ENCODE results near the gene DACT3. TPM values are rescaled to one million over a fixed set of nuclear protein-coding genes. Genes with fewer than 3 reads are reported as not detected.

DACT3 gene
- total and polyA plus RNA-seq, 2 of the 4 experiments (the other 2 are of a cell fraction) = 1.6 to 4.9 TPM

DNA sequence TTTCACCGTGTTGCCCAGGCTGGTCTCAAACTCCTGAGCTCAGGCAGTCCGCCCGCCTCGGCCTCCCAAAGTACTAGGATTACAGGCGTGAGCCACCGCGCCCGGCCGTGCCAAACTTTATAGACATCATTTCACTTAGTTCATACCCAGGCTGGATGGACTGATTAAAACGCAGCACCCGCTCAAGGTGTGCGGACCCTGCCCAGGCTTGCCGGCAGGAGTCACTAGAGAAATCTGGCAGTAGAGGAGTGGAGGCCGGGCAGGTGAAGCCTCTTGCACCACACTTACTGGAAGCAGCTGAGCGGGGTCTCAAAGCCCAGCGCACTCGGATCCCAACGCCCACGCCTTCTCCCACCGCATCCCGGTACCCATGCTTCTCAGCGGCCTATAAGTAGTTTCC, 47.5 kb downstream of the DACT3 start:
- no peak overlapping the region for H2AFZ ChIP-seq (replicated peaks; ENCODE audit: low read length, poor library complexity)
- no peak overlapping the region for H3K18ac ChIP-seq (ENCODE audit: low read depth, low read length)
- ChIA-PET CTCF (interaction anchor here (1.3 to 1.4 kb wide), 2 partner anchors 16 to 48 kb away, joined by 3 to 23 read pairs; partner anchors contain the start of gene DACT3), POLR2A (ENCODE audit: unreplicated experiment) (no interaction called here)
- H3K14ac ChIP-seq (replicated peaks; ENCODE audit: low read depth, low read length) = no peak overlapping the region
- no peak overlapping the region for H2BK15ac ChIP-seq (ENCODE audit: low read depth, low read length)
- H3K9me1 ChIP-seq (ENCODE audit: insufficient read depth, low read length) = peaks cover 4% of the 10 kb centered on the region; the same call in 1 of the 2 replicates
- no peak overlapping the region for H2BK120ac ChIP-seq (ENCODE audit: low read depth, low read length)
- no TSS peak for BruUV-seq (replicated peaks)
- no peak overlapping the region for H2BK5ac ChIP-seq (ENCODE audit: low read depth, low read length, poor library complexity, severe bottlenecking)
- no peak overlapping the region for H2AK9ac ChIP-seq (replicated peaks; ENCODE audit: low read depth, low read length, poor library complexity)
- peaks cover 0 to 10% of the 10 kb centered on the region in 2 experiments; a peak in 1 of 4 replicates for H3K79me1 ChIP-seq (ENCODE audit: low read depth in 1 of 2, low read length in 2 of 2)
- H4K20me1 ChIP-seq (ENCODE audit: insufficient read depth, low read length) = peaks cover 20% of the 10 kb centered on the region
- intact Hi-C loops (cut with micrococcal nuclease) (loop anchor here (10.0 kb wide), 1 partner anchor 131 kb away; the partner anchor contains the start of genes FKRP and STRN4), in situ Hi-C loops (cut with MboI; ENCODE audit: low sequenced_read_pairs) (loop anchor here (5.0 kb wide), 1 partner anchor 49 kb away; the partner anchor contains the start of gene DACT3), dilution Hi-C loops (cut with HindIII; ENCODE audit: low sequenced_read_pairs, unreplicated experiment) (no loop called here)
- no peak overlapping the region for H3K4ac ChIP-seq (ENCODE audit: low read depth, low read length)
- no peak overlapping the region for H3K9ac ChIP-seq (ENCODE audit: low read depth, low read length)
- no peak overlapping the region for H4K91ac ChIP-seq (ENCODE audit: insufficient read depth, low read depth, low read length)
- H3K27me3 ChIP-seq (ENCODE audit: control insufficient read depth, insufficient read depth, low read length) = no peaks in the 10 kb centered on the region
- ATAC-seq (ENCODE audit: low read depth) (no peak), DNase-seq (no peak)
- peaks cover 7% of the 10 kb centered on the region for H3K4me1 ChIP-seq (ENCODE audit: control insufficient read depth, insufficient read depth, low read length)
- no peak overlapping the region for H3K23ac ChIP-seq (ENCODE audit: low read depth, low read length)
- H3K4me2 ChIP-seq (ENCODE audit: low read depth, low read length) = no peak overlapping the region
- peaks cover 24% of the 10 kb centered on the region for H3K36me3 ChIP-seq (ENCODE audit: control insufficient read depth, insufficient read depth, low read length)
- no peak overlapping the region for H4K8ac ChIP-seq (ENCODE audit: low read depth in 2 of 2, low read length in 2 of 2)
- H2AK5ac ChIP-seq (ENCODE audit: low read depth, low read length) = no peak overlapping the region
- TF ChIP-seq, protein P1, sequence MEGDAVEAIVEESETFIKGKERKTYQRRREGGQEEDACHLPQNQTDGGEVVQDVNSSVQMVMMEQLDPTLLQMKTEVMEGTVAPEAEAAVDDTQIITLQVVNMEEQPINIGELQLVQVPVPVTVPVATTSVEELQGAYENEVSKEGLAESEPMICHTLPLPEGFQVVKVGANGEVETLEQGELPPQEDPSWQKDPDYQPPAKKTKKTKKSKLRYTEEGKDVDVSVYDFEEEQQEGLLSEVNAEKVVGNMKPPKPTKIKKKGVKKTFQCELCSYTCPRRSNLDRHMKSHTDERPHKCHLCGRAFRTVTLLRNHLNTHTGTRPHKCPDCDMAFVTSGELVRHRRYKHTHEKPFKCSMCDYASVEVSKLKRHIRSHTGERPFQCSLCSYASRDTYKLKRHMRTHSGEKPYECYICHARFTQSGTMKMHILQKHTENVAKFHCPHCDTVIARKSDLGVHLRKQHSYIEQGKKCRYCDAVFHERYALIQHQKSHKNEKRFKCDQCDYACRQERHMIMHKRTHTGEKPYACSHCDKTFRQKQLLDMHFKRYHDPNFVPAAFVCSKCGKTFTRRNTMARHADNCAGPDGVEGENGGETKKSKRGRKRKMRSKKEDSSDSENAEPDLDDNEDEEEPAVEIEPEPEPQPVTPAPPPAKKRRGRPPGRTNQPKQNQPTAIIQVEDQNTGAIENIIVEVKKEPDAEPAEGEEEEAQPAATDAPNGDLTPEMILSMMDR (conservative IDR thresholded peaks at IDR 0.05; ENCODE audit: low read depth, low read length) = no peak
- H2BK20ac ChIP-seq (ENCODE audit: low read depth, low read length) = no peak overlapping the region
- H3K27ac ChIP-seq (ENCODE audit: insufficient read depth, low read length) = no peak overlapping the region
- H3K56ac ChIP-seq (ENCODE audit: extremely low read depth, insufficient read depth, low read length) = no peak overlapping the region
- WGBS, 2 experiments (ENCODE audit: extremely low coverage in 2 of 2, insufficient read length in 1 of 2) = 83% methylated on average over 1 of the region's 22 CpGs; no CpG with 5 or more reads in 1 of the 2 experiments
- no peaks in the 10 kb centered on the region for H3K9me3 ChIP-seq (ENCODE audit: control insufficient read depth, insufficient read depth, low read length)
- no peak overlapping the region for H3K4me3 ChIP-seq (ENCODE audit: insufficient read depth, low read depth, low read length)
- no peak overlapping the region for H4K5ac ChIP-seq (ENCODE audit: low read depth, low read length)
